IPS-20b (cell line): ENCODE data around the gene SPESP1.
"Not testable (repeated sequence)": the region's sequence is repeated elsewhere in the genome, so short reads cannot be mapped to it uniquely, and the experiment has no call there.

Experiments
- H3K27ac ChIP-seq: one replicate; pipeline ENCODE4 v1.5.1; 2013; ENCODE audit warnings: low read length
- H3K27me3 ChIP-seq: 2 replicates; pipeline ENCODE4 v1.6.1; 2013; ENCODE audit warnings: mild to moderate bottlenecking, low read length, inconsistent platforms; ENCODE audit not compliant: insufficient read depth
- H3K36me3 ChIP-seq: 2 replicates; pipeline ENCODE4 v1.6.1; 2013; ENCODE audit warnings: low read depth, mild to moderate bottlenecking, inconsistent platforms, low read length, moderate library complexity; ENCODE audit not compliant: insufficient read depth
- H3K4me1 ChIP-seq: 2 replicates; pipeline ENCODE4 v1.6.1; 2013; ENCODE audit warnings: mild to moderate bottlenecking, control low read depth, inconsistent platforms, low read length, moderate library complexity; ENCODE audit not compliant: insufficient read depth
- H3K4me3 ChIP-seq: 2 replicates; pipeline ENCODE4 v1.5.1; 2013; ENCODE audit warnings: mild to moderate bottlenecking, low read length, inconsistent platforms
- H3K9ac ChIP-seq: 2 replicates; pipeline ENCODE4 v1.6.1; 2013; ENCODE audit warnings: low read depth, mild to moderate bottlenecking, inconsistent platforms, low read length, moderate library complexity
- H3K9me3 ChIP-seq: 2 replicates; pipeline ENCODE4 v1.6.1; 2013; ENCODE audit warnings: mild to moderate bottlenecking, low read depth, low read length, inconsistent platforms; ENCODE audit not compliant: insufficient read depth

SPESP1 gene

GRCh38 chr15:68910816-68911215 lies 19.5 kb upstream of the SPESP1 start:
- no peak overlapping the region for H3K4me3 ChIP-seq
- H3K9ac ChIP-seq, result no peak overlapping the region
- peaks cover 7% of the 10 kb centered on the region for H3K9me3 ChIP-seq
- no peaks in the 10 kb centered on the region for H3K27me3 ChIP-seq
- H3K27ac ChIP-seq, result no peak overlapping the region
- no peaks in the 10 kb centered on the region for H3K36me3 ChIP-seq
- no peaks in the 10 kb centered on the region for H3K4me1 ChIP-seq

DNA sequence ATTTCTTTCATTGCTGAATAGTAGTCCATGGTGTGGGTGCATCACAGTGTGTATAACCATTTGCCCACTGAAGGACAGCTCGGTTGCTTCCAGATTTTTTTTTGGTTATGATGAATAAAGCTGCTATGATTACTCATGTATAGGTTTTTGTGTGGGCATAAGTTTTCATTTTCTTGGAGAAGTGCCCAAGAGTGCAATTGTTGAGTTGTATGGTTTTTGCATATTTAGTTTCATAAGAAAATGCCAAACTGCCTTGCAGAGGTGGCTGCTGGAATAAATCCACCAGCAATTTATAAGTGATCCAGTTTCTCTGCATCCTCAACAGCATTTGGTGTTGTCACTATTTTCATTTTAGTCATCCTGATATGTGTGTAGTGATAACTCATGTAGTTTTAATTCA lies 8.4 kb upstream of the SPESP1 start:
- Histone ChIP-seq H3K27ac (no peak overlapping the region), H3K9ac (no peak overlapping the region), H3K4me1 (no peaks in the 10 kb centered on the region), H3K27me3 (no peaks in the 10 kb centered on the region), H3K4me3 (no peak overlapping the region), H3K36me3 (no peaks in the 10 kb centered on the region), H3K9me3 (no peaks in the 10 kb centered on the region)

DNA sequence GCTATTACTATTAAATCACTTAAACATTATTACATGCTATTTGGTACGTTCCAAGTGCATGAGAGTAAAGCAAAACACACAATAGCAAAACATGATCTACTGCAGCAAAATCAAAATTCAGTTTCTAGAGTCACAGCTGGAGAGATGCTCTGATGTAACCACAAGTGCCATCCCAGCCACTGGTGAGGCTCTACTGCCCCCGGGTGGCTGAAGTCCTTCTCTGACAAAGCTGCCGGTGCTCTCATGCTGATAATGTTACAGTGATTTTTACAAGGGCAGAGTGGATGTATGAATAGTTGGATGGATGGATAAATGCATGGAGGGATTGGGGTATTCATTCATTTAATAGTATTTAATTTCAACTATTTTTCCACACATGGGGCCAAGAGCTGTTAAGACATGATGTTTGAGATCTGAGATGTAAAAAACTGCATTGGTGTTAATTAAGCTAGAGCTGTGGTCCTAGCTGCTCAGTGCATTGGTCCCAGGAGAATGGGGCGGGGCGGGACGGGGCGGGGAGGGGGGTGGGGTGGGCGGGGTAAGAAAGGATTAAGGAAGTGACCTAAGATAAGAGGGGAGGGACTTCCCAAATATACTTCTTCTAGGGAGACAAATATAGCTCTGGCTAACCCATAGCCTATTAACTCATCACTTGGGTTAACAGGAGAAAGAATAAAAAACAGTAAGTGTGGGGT lies 5.3 kb upstream of the SPESP1 start:
- no peaks in the 10 kb centered on the region for H3K27me3 ChIP-seq
- peak overlapping the region; percentile 42; the same call in 1 of the 2 replicates for H3K4me3 ChIP-seq
- H3K4me1 ChIP-seq, result no peaks in the 10 kb centered on the region
- H3K36me3 ChIP-seq, result no peaks in the 10 kb centered on the region
- no peaks in the 10 kb centered on the region for H3K9me3 ChIP-seq
- H3K9ac ChIP-seq, result no peak overlapping the region
- H3K27ac ChIP-seq, result no peak overlapping the region

GRCh38 chr15:68933001-68933400 lies 2.7 kb downstream of the SPESP1 start:
- no peaks in the 10 kb centered on the region for H3K4me1 ChIP-seq
- no peak overlapping the region for H3K9ac ChIP-seq
- no peak overlapping the region for H3K4me3 ChIP-seq
- H3K36me3 ChIP-seq, result no peaks in the 10 kb centered on the region
- H3K27me3 ChIP-seq, result no peaks in the 10 kb centered on the region
- no peak overlapping the region for H3K27ac ChIP-seq
- no peaks in the 10 kb centered on the region for H3K9me3 ChIP-seq

DNA sequence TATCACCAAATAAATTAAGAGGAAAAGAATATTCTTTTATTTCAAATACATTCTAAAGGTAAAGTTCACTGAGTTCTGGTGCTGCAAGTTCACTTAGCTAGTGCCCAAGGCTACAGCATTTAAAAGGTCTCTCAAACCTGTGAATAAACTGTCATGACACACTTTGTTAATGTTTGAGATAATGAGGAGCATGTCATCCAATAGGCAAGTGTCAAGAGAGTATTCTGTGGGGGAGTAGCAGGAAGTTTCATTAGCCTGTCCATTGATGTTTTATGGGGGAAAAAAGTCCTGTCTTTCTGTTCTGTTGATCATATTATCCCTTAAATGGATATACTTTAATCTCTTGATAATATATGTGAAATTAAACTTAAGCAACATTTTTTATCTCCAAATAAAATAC lies 4.0 kb downstream of the SPESP1 start:
- Histone ChIP-seq H3K27me3 (no peaks in the 10 kb centered on the region), H3K4me3 (no peak overlapping the region), H3K4me1 (no peaks in the 10 kb centered on the region), H3K27ac (no peak overlapping the region), H3K9ac (no peak overlapping the region), H3K9me3 (no peaks in the 10 kb centered on the region), H3K36me3 (no peaks in the 10 kb centered on the region)

GRCh38 chr15:68935400-68935937 lies 5.1 kb downstream of the SPESP1 start:
- no peaks in the 10 kb centered on the region for H3K4me1 ChIP-seq
- no peak overlapping the region for H3K9ac ChIP-seq
- H3K27ac ChIP-seq, result no peak overlapping the region
- H3K36me3 ChIP-seq, result no peaks in the 10 kb centered on the region
- no peaks in the 10 kb centered on the region for H3K9me3 ChIP-seq
- no peak overlapping the region for H3K4me3 ChIP-seq
- H3K27me3 ChIP-seq, result no peaks in the 10 kb centered on the region

DNA sequence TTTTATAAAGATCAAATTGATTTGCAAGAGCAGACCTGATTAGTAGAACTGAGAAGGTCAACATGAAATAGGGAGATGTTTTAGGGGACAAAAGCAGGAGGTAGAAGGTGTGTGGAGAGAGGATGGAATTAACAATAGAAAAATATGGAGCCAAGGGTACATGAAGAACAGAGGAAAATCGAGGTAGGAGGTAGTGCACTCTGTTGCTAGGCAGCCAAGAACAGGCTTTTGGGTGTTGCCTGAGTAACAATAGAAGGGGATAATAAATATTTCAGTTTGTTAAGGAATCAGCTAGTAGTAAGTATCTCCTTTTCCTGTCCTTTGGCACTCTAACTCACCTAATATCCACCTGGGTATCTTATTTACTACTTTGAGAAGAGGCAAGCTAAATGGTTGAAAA lies 9.2 kb downstream of the SPESP1 start:
- no peak overlapping the region for H3K4me3 ChIP-seq
- no peaks in the 10 kb centered on the region for H3K27me3 ChIP-seq
- H3K27ac ChIP-seq, result no peak overlapping the region
- H3K4me1 ChIP-seq, result no peaks in the 10 kb centered on the region
- no peaks in the 10 kb centered on the region for H3K36me3 ChIP-seq
- no peak overlapping the region for H3K9ac ChIP-seq
- no peaks in the 10 kb centered on the region for H3K9me3 ChIP-seq

- Histone ChIP-seq H3K9me3 (peaks cover 4% of the 10 kb centered on the region; the same call in 1 of the 2 replicates), H3K4me1 (no peaks in the 10 kb centered on the region), H3K9ac (no peak overlapping the region), H3K36me3 (no peaks in the 10 kb centered on the region), H3K27ac (no peak overlapping the region), H3K27me3 (no peaks in the 10 kb centered on the region), H3K4me3 (no peak overlapping the region)
Measured at GRCh38 chr15:68951813-68952212, 21.5 kb downstream of the SPESP1 start.

GRCh38 chr15:68957696-68958095 lies 27.4 kb downstream of the SPESP1 start:
- Histone ChIP-seq H3K4me3 (no peak overlapping the region), H3K27ac (no peak overlapping the region), H3K9me3 (peaks cover 4% of the 10 kb centered on the region; the same call in 1 of the 2 replicates), H3K4me1 (no peaks in the 10 kb centered on the region), H3K9ac (no peak overlapping the region), H3K36me3 (no peaks in the 10 kb centered on the region), H3K27me3 (no peaks in the 10 kb centered on the region)

- Histone ChIP-seq H3K4me3 (no peak overlapping the region), H3K36me3 (no peaks in the 10 kb centered on the region), H3K4me1 (no peaks in the 10 kb centered on the region), H3K27ac (no peak overlapping the region), H3K27me3 (no peaks in the 10 kb centered on the region), H3K9me3 (peaks cover 10% of the 10 kb centered on the region), H3K9ac (no peak overlapping the region)
Measured at GRCh38 chr15:68958597-68958996, 28.3 kb downstream of the SPESP1 start.

DNA sequence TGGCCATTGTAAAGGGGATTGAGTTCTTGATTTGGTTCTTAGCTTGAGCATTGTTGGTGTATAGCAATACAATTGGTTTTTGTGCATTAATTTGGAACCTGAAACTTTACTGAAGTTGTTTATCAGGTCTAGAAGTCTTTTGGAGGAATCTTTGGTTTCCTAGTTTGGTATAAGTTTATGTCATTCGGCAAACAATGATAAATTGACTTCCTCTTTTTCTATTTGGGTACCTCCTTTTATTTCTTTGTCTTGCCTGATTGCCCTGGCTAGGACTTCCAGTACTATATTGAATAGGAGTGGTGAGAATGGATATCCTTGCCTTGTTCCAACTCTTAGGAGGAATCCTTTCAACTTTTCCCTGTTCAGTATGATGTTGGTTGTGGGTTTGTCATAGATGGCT lies 32.1 kb downstream of the SPESP1 start:
- Histone ChIP-seq H3K4me1 (no peaks in the 10 kb centered on the region), H3K36me3 (no peaks in the 10 kb centered on the region), H3K9me3 (peaks cover 31% of the 10 kb centered on the region), H3K9ac (no peak overlapping the region), H3K27ac (no peak overlapping the region), H3K4me3 (no peak overlapping the region), H3K27me3 (no peaks in the 10 kb centered on the region)

- not testable (repeated sequence) for H3K27ac ChIP-seq
Measured at GRCh38 chr15:68963719-68964118, 33.4 kb downstream of the SPESP1 start.

More at GRCh38 chr15:68963719-68964118, 33.4 kb downstream of the SPESP1 start:
- peaks cover 39% of the 10 kb centered on the region for H3K9me3 ChIP-seq
- H3K27me3 ChIP-seq, H3K9ac ChIP-seq, H3K4me3 ChIP-seq, H3K36me3 ChIP-seq, H3K4me1 ChIP-seq: not testable (repeated sequence)
